Pons (tissue), 1 donor: Measurements from ENCODE around the gene RTN4R.

Source experiments
- DNase-seq: peaks from one replicate; pipeline ENCODE4 v3.0.0-alpha.2; 2016; ENCODE audit warnings: low spot score

RTN4R gene

GRCh38 chr22:20199413-20199842, 68.7 kb downstream of the RTN4R start:
- no peak for DNase-seq

GRCh38 chr22:20198557-20199319, 69.4 kb downstream of the RTN4R start:
- DNase-seq: no peak

GRCh38 chr22:20197407-20198030, 70.6 kb downstream of the RTN4R start:
- no peak for DNase-seq

DNA sequence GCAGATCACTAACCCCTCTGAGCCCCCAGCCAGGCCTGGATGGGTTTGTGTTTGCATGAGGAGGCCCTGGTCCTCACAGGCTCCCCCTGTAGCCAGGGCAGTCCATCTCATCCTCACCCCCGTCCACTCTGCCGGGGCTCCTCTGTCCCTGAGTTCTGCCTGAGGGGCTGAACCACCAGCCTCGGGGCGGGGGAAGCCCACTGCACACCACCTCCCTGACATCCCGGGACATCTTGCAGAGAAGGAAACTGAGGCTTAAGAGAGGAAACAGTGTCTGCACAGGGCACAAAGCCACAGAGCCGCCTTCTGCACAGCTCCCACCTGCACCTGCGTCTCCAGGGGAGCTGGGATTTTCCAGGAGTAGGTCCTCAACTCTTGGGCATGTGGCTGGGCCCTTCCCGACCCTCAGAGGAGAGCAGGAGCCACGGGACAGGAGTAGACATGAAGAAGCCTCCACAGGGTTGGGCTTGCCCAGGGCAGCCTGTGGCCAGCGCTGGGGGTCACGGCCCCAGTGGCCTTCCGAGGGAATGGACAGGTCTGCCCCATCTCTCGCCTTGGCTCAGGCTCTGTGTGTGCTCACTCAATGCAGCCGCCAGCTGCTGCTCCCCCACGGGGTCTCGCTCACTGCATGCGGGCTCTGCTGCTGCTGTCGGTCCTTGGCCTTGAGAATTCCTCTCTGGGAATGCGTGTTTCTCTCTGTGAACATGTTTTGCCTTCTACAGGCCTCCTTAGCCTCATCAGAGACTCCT, 71.8 kb downstream of the RTN4R start:
- no peak for DNase-seq

DNA sequence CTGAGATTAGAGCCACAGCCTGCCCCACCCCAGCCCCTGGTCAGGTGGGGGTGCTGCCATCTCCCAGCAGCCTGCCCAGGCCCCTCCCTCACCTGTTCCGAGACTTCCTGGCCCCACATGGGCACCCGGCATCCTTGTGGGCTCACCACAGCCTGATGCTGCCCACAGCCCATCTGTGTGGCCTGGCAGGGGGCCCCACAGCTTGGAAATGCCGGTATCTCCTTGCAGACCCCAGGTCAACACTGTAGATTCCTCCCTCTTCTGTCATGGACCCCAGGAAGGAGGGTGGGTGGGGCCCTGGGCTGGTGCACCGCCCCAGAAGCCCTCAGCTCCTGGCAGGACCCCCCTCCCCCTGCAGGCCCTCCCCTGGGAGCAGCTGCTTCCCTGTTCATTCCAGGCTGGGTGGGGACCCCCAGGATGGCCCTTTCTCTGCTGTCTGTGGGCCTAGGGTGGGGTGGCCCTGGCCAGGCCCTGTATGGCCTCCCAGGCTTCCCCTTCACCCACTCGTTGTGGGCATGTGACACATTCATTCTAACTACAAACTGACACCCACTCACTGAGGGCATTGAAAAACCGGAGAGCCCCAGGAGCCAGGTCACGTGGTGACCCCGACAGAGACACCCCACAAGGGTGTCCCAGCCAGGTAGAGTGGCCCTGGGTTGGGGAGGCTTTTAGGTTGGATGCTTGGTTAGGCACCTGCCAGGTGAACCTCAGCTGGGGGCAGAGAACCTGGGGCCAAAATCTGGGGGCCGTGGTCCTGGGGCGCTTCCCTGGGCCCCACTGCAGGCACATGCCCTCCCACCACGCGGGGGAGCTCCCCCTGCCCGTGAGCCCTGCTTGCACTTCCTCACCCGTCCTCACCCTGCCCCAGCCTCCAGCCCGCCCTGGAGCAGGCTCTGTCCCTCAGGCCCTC, 73.2 kb downstream of the RTN4R start:
- no peak for DNase-seq

GRCh38 chr22:20193761-20194494, 74.2 kb downstream of the RTN4R start:
- DNase-seq: no peak

- DNase-seq: no peak
Observed at GRCh38 chr22:20192972-20193760, 75.0 kb downstream of the RTN4R start.

DNA sequence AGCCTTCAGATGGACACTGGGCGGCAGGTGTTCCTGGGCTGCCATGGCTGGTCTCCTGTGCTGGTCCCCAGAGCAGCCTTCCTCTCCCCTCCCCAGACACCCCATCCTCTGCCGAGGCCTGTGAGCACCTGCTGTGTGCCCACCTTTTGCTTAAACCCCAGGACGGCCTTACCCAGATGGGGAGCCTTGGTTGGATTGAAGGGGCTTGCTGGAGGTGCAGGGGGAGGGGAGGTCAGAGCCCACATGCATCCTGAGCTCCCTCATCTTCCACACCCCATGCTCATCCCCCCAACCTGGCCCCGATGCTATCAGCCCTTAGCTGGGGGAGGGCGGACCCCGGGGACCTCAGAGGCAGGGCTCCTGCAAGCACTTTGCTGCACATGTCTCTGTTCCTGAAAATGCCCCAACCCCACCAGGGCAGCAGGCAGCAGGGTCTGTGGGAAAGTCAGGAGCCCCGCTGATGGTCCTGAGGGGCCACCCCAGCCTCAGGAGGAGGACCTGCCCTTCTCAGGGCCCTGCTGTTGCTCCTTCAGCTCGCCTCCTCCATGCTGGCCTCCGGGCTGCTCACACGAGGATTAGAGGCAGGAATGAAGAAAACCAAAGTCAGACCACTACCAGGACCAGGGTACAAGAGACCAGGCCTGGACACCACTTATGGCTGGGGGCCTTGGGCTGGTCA, 75.7 kb downstream of the RTN4R start:
- DNase-seq: no peak

DNA sequence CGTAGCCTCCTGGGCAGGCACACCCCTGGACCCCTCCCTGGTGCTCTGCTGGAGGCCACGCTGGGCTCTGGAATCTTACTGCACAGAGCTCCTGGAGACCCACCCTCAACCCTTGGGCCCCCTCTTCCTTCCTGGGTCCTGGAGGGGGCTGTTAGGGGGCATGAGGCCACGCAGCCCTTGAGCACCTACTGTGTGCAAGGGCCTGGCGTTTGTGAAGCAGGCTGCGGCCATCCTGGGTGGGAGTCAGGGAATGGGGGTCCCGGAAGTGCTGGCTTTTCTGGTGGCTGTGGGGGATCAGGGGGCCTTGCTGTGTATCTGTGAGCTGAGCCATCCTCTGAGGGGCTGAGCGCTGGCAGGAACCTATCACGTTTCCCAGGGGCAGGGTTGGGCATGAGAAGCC, 76.3 kb downstream of the RTN4R start:
- DNase-seq: no peak
